Subcutaneous abdominal adipose tissue (tissue), 5 donors: ENCODE measurements around the gene LARP4.
"Not testable (repeated sequence)": the region's sequence is repeated elsewhere in the genome, so short reads cannot be mapped to it uniquely, and the experiment has no call there.

Experiments used
- H3K27ac ChIP-seq: one replicate; pipeline ENCODE4 v1.7.0; 2013; ENCODE audit warnings: low read depth, mild to moderate bottlenecking, inconsistent platforms, low read length, moderate library complexity
- H3K27me3 ChIP-seq, 5 donors: one replicate each; pipeline ENCODE4 v1.7.0; 2013; ENCODE audit warnings: low read length in 5 of 5, inconsistent platforms in 1 of 5; ENCODE audit not compliant: control insufficient read depth in 5 of 5, insufficient read depth in 4 of 5
- H3K36me3 ChIP-seq, 5 donors: one replicate each; pipeline ENCODE4 v1.7.0; 2013; ENCODE audit warnings: low read length in 5 of 5; ENCODE audit not compliant: control insufficient read depth in 5 of 5, insufficient read depth in 5 of 5
- H3K4me1 ChIP-seq, 5 donors: one replicate each; pipeline ENCODE4 v1.7.0; 2013; ENCODE audit warnings: low read length in 5 of 5, mild to moderate bottlenecking in 3 of 5, moderate library complexity in 1 of 5; ENCODE audit not compliant: control insufficient read depth in 5 of 5, insufficient read depth in 5 of 5
- H3K4me3 ChIP-seq, 5 donors: one replicate each; pipeline ENCODE4 v1.7.0; 2013; ENCODE audit warnings: low read length in 5 of 5, low read depth in 1 of 5
- H3K9ac ChIP-seq, 5 donors: one replicate each; pipeline ENCODE4 v1.7.0; 2013; ENCODE audit warnings: low read length in 5 of 5, mild to moderate bottlenecking in 4 of 5, moderate library complexity in 3 of 5
- H3K9me3 ChIP-seq, 5 donors: one replicate each; pipeline ENCODE4 v1.7.0; 2013; ENCODE audit warnings: low read length in 5 of 5; ENCODE audit not compliant: control insufficient read depth in 5 of 5
- donor health status: healthy.
- donor health status: healthy.
- donor health status: healthy.
- donor health status: healthy.
- donor health status: healthy.

LARP4 gene

DNA sequence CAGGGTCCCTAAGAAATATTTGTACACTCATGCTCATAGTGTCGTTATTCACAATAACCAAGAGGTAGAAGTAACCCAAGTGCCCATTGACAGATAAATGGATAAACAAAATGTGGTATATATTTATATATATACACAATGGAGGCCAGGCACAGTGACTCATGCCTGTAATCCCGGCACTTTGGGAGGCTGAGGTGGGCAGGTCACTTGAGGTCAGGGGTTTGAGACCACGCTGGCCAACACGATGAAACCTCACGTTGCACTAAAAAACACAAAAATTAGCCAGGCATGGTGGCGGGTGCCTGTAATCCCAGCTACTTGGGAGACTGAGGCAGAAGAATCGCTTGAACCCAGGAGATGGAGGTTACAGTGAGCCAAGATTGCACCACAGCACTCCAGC is 30.0 kb upstream of the LARP4 start:
- H3K4me1 ChIP-seq, H3K9ac ChIP-seq, H3K36me3 ChIP-seq, H3K4me3 ChIP-seq, H3K27ac ChIP-seq, H3K27me3 ChIP-seq, H3K9me3 ChIP-seq: not testable (repeated sequence)

DNA sequence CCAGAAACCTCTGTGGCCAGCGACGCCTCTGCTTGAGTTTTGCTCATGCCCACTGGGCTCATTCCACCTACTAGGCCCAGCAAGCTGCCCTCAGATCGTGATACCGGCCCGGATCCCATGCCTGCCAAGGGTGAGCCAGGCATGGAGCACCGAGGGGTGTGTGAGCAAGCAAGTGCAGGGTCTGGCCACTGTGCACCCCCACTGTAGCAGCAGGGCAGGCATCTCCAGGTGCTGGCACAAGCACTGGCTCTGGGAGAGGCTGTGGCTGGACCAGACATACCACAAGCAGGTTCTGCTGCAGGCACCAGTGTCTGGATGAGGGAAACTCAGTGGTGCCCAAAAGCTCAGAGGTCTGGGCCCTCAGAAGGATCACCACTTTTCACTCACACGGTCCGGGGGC is 24.9 kb upstream of the LARP4 start:
- Histone ChIP-seq H3K9ac (no peak overlapping the region), H3K27me3 (no peaks in the 10 kb centered on the region), H3K9me3 (no peaks in the 10 kb centered on the region), H3K36me3 (no peaks in the 10 kb centered on the region), H3K4me1 (no peaks in the 10 kb centered on the region), H3K4me3 (no peak overlapping the region), H3K27ac (no peak overlapping the region)

DNA sequence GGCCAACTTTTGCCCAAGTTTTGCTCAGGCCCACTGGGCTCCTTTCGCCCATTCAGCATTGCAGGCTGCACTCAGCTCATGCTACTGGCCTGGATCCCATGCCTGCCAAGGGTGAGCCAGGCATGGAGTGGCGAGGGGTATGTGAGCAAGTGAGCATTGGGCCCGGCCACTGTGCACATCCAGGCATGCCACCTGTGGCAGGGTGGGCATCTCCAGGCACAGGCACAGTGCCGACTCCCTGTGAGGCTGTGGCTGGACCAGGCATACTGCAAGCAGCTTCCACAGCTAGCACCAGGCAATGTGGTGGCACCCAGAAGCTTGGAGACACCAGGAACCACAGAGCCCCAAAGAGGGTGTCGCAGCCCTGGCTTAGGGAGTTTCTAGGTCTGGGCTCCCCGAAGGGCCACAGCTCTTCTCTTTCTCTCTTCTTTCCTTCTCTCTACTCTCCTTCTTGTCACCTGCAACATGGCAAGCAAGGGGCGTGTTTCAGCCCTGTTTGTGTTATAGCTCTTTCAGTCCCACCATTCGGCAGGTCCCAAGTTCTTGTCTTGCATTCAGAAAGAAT is 19.8 kb upstream of the LARP4 start:
- Histone ChIP-seq H3K36me3 (no peaks in the 10 kb centered on the region), H3K27ac (no peak overlapping the region), H3K9me3 (no peaks in the 10 kb centered on the region)

DNA sequence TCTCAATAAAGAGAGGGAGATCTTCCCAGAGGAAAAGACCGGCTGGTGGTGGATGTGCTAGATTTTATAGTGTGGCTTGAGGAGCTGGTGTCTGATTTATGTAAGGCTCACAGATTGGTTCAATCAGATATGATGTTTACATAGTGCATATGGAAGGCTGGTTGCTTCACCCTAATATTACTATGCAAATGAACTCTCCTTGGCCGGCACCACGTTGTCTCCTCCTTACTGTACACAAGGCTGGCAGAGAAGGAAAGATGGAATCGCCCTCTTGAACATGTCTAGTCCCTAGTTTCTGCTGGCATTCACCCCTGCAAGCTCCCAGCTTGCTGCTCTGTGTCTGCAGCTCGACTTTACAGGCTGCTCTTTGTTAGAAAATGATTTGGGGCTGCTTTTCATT is 13.2 kb upstream of the LARP4 start:
- Histone ChIP-seq H3K36me3 (no peaks in the 10 kb centered on the region), H3K9me3 (no peaks in the 10 kb centered on the region), H3K9ac (no peak overlapping the region), H3K27me3 (no peaks in the 10 kb centered on the region), H3K4me3 (no peak overlapping the region), H3K4me1 (no peaks in the 10 kb centered on the region), H3K27ac (no peak overlapping the region)

More for the DNA sequence above, 19.8 kb upstream of the LARP4 start:
- H3K4me1 ChIP-seq = no peaks in the 10 kb centered on the region
- no peak overlapping the region for H3K4me3 ChIP-seq
- H3K27me3 ChIP-seq = no peaks in the 10 kb centered on the region
- H3K9ac ChIP-seq = no peak overlapping the region

DNA sequence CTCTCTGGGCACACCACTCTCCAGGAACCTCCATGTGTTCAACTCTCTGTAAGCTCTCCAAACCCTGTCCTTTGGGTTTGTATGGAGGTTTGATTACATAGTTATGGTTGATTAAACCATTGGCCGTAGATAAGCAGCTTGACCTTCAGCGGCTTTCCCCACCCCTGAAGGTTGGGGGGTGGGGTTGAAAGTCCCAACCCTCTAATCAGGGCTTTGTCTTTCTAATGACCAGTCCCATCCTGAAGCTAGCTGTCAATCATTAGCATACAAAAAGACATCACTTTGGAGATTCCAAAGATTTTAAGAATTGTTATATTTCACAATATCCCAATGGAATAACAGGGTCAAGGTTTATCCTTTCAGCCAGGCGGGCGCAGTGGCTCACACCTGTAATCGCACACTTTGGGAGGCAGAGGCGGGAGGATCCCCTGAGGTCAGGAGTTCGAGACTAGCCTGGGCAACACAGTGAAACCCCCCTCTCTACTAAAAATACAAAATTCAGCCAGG is 12.7 kb upstream of the LARP4 start:
- no peaks in the 10 kb centered on the region for H3K4me1 ChIP-seq
- no peak overlapping the region for H3K4me3 ChIP-seq
- no peak overlapping the region for H3K27ac ChIP-seq
- H3K9me3 ChIP-seq = no peaks in the 10 kb centered on the region
- H3K9ac ChIP-seq = no peak overlapping the region
- no peaks in the 10 kb centered on the region for H3K36me3 ChIP-seq
- H3K27me3 ChIP-seq = no peaks in the 10 kb centered on the region

DNA sequence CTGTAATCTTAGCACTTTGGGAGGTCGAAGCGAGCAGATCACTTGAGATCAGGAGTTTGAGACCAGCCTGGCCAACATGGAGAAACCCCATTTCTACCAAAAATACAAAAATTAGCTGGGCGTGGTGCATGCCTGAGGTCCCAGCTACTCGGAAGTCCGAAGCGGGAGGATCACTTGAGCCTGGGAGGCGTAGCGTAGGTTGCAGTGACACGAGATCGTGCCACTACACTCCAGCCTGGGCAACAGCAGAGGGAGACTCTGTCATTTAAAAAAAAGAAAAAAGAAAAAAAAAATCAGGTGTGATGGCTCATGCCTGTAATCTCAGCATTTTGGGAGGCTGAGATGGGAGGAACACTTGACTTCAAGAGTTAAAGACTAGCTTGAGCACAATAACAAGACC is 11.9 kb upstream of the LARP4 start:
- H3K36me3 ChIP-seq, H3K4me1 ChIP-seq, H3K9me3 ChIP-seq, H3K9ac ChIP-seq, H3K4me3 ChIP-seq, H3K27ac ChIP-seq, H3K27me3 ChIP-seq: not testable (repeated sequence)

DNA sequence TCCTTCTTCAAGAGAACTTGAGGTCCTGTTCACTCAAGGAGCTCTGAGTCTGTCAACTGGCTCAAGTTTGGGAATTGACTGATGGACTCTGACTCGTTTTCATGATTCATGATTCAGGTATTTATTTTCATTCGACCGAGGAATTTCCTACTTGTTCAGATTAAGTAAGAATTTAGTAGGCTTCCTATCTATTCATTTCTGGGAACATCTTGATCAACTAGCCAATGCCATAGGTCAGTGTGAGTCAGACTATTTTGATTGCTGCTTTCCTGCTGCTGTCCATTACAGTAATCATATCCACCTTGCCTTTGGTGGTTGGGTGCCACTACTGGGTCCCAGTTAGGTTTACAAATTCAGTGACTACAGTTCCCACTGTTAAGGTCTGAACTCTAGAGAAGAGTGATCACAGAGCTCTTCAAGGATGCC is 10.4 kb upstream of the LARP4 start:
- no peaks in the 10 kb centered on the region for H3K4me1 ChIP-seq
- H3K9me3 ChIP-seq = no peaks in the 10 kb centered on the region
- no peak overlapping the region for H3K4me3 ChIP-seq
- H3K36me3 ChIP-seq = no peaks in the 10 kb centered on the region
- H3K9ac ChIP-seq = no peak overlapping the region
- no peak overlapping the region for H3K27ac ChIP-seq
- no peaks in the 10 kb centered on the region for H3K27me3 ChIP-seq

DNA sequence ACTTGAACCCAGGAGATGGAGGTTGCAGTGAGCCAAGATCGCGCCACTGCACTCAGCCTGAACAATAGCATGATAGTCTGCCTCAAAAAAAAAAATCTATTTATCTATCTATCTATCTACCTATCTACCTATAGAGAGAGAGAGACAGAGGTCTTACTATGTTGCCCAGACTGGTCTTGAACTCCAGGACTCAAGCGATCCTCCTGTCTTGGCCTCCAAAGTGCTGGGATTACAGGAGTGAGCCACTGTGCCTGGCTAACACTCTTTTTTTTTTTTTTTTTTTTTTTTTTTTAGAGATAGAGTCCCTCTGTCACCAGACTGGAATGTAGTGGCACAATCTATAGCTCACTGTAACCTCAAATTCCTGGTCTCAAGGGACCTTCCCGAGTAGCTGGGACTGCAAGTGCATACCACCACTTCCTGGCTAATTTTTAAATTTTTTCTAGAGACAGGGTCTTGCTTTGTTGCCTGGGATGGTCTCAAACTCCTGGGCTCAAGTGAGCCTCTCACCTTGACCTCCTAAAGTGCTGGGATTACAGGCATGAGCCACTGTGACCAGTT is 6.1 kb upstream of the LARP4 start:
- H3K4me1 ChIP-seq = no peaks in the 10 kb centered on the region
- H3K36me3 ChIP-seq = no peaks in the 10 kb centered on the region
- H3K9ac ChIP-seq = no peak overlapping the region
- H3K27ac ChIP-seq = no peak overlapping the region
- no peaks in the 10 kb centered on the region for H3K27me3 ChIP-seq
- H3K9me3 ChIP-seq = no peaks in the 10 kb centered on the region
- no peak overlapping the region for H3K4me3 ChIP-seq

DNA sequence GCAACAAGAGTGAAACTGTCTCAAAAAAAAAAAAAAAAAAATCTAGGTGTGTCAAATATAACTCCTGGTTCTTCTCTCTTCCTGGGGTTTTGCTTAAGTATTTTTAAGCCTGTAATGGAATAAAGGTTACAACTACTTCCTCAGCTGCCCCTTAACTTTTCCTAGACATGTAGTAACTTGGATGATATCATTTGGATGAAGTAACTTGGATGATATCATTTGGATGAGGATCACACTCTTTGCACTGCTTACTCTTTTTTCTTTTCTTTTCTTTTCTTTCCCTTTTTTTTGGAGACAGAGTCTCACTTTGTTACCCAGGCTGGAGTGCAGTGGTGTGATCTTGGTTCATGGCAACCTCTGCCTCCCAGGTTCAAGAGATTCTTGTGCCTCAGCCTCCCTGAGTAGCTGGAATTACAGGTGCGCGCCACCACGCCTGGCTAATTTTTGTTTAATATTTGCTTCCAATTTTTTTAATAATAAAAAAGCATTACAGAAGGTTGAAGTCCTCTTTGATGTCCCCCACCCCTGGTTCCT is 3.5 kb upstream of the LARP4 start:
- H3K4me3 ChIP-seq = no peak overlapping the region
- no peaks in the 10 kb centered on the region for H3K36me3 ChIP-seq
- no peak overlapping the region for H3K27ac ChIP-seq
- no peak overlapping the region for H3K9ac ChIP-seq
- no peaks in the 10 kb centered on the region for H3K27me3 ChIP-seq
- H3K4me1 ChIP-seq = peaks cover 0 to 15% (median 8%) of the 10 kb centered on the region in 5 donors
- H3K9me3 ChIP-seq = no peaks in the 10 kb centered on the region

DNA sequence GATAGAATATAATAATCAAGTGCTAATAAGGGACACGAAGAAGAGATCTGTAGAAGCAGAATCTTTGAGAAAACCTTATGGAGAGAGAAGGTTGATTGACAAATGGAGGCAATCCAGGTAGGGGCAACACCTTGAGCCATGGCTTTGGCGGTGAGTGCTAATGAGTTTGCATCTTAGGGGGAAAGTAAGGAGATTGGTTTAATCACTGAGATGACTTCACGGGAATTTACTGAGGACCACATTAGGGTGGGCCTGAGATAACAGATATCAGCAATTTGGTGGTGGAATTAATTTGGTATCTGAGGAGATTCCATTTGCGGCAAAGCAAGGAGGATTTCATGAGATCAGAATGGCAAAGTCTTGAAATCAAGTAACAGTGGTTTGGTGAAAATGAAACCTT is 1.8 kb upstream of the LARP4 start:
- peaks cover 0 to 31% (median 19%) of the 10 kb centered on the region in 5 donors for H3K4me1 ChIP-seq
- no peak overlapping the region for H3K9ac ChIP-seq
- no peak overlapping the region for H3K4me3 ChIP-seq
- no peaks in the 10 kb centered on the region for H3K27me3 ChIP-seq
- H3K27ac ChIP-seq = no peak overlapping the region
- H3K36me3 ChIP-seq = no peaks in the 10 kb centered on the region
- no peaks in the 10 kb centered on the region for H3K9me3 ChIP-seq
